Smooth muscle cell (in vitro differentiated cells): ENCODE data around the gene FBXO40. TPM values are rescaled to one million over a fixed set of nuclear protein-coding genes. Genes with fewer than 3 reads are reported as not detected.

Source experiments
- DNase-seq: peaks from one replicate; lab custom pipeline; 2025; ENCODE audit not compliant: unreplicated experiment; lab: John Stamatoyannopoulos, UW
- H2AFZ ChIP-seq: fragments of 200-600 bp; sonication (generic); 2 replicates; pipeline ENCODE4 v1.6.0; 2016; ENCODE audit warnings: antibody characterized with exemption, low read depth, mild to moderate bottlenecking
- H3F3A ChIP-seq: fragments of 200-600 bp; sonication (generic); 2 replicates; pipeline ENCODE4 v1.6.0; 2017; ENCODE audit warnings: antibody characterized with exemption, low read depth
- H3K27ac ChIP-seq: fragments of 200-600 bp; sonication (generic); 2 replicates; pipeline ENCODE4 v1.5.1; 2016; ENCODE audit warnings: low read depth, mild to moderate bottlenecking
- H3K27me3 ChIP-seq: fragments of 200-600 bp; sonication (generic); 2 replicates; pipeline ENCODE4 v1.6.1; 2016; ENCODE audit warnings: low read depth, mild to moderate bottlenecking
- H3K36me3 ChIP-seq: fragments of 200-600 bp; sonication (generic); 2 replicates; pipeline ENCODE4 v1.5.1; 2016; ENCODE audit warnings: low read depth
- H3K4me1 ChIP-seq: fragments of 200-600 bp; sonication (generic); 2 replicates; pipeline ENCODE4 v1.5.1; 2016; ENCODE audit warnings: low read depth
- H3K4me2 ChIP-seq: fragments of 200-600 bp; sonication (generic); 2 replicates; pipeline ENCODE4 v1.6.0; 2016; ENCODE audit warnings: mild to moderate bottlenecking
- H3K4me3 ChIP-seq: fragments of 200-600 bp; sonication (generic); 2 replicates; pipeline ENCODE4 v1.5.1; 2016; ENCODE audit warnings: mild to moderate bottlenecking
- H3K79me2 ChIP-seq: fragments of 200-600 bp; sonication (generic); 2 replicates; pipeline ENCODE4 v1.6.0; 2016; ENCODE audit warnings: low read depth, mild to moderate bottlenecking
- H3K9ac ChIP-seq: fragments of 200-600 bp; sonication (generic); 2 replicates; pipeline ENCODE4 v1.6.0; 2016; ENCODE audit warnings: low read depth
- H3K9me3 ChIP-seq: fragments of 200-600 bp; sonication (generic); replicated peaks from 2 replicates; pipeline ENCODE4 v1.5.1; 2016; ENCODE audit warnings: low read depth
- H4K20me1 ChIP-seq: fragments of 200-600 bp; sonication (generic); 2 replicates; pipeline ENCODE4 v1.6.0; 2016; ENCODE audit warnings: low read depth
- WGBS: methylation state at CpG from one replicate; pipeline ENCODE4 v1.1.7; 2016; ENCODE audit warnings: low lambda C conversion rate; 5-methylcytosine and 5-hydroxymethylcytosine counted together
- polyA plus RNA-seq: library from polyadenylated mRNA; unstranded; fragments of >200 nt; fragmentation: Nextera tagmentation; extraction: Ambion mirVana; gene quantifications from 2 replicates; pipeline ENCODE4 v1.2.1, GENCODE V29; 2016
- small RNA-seq: library from RNA; depleted of rRNA; stranded (forward); fragments of <200 nt; gene quantifications from one replicate; pipeline ENCODE3, GENCODE V24; 2014
- total RNA-seq: library from RNA; depleted of rRNA; stranded (reverse); fragments of >200 nt; gene quantifications from 2 replicates; pipeline ENCODE4 v1.2.3, GENCODE V29; 2014
- TF ChIP-seq, protein P1 (sequence below): fragments of 200-600 bp; sonication (generic); IDR thresholded peaks from 2 replicates; pipeline ENCODE4 v1.5.1; 2017; ENCODE audit warnings: borderline replicate concordance, mild to moderate bottlenecking, antibody characterized with exemption; ENCODE audit not compliant: insufficient read depth, poor library complexity, severe bottlenecking

FBXO40 gene
- total and polyA plus RNA-seq, 2 experiments from 2014 or later, result not detected

DNA sequence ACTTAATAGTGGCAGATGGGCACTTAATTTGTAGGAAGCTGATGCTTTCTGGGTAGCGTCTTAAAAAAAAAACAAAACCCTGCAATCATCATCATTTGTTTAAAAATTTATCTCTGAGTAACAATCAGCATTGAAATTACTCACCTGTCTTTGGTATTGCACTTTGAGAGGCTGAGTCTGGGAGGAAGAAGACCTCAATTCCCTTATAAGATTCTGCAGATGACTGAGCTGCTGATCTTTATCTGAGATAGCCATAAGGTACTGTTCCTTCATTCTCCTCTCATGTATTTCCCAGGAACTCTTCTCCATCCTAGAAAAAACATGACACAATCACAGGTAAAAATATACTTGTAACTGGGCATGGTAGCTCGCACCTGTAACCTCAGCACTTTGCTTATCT lies 84.0 kb downstream of the FBXO40 start:
- H3K36me3 ChIP-seq, result peaks cover 48% of the 10 kb centered on the region
- H3F3A ChIP-seq, result no peaks in the 10 kb centered on the region
- peaks cover 34% of the 10 kb centered on the region for H4K20me1 ChIP-seq
- no peaks in the 10 kb centered on the region for H3K27me3 ChIP-seq
- no peaks in the 10 kb centered on the region for H3K9me3 ChIP-seq
- H3K4me2 ChIP-seq, result no peak overlapping the region
- no peak overlapping the region for H2AFZ ChIP-seq
- 98% methylated on average over 2 of the region's 2 CpGs for WGBS
- no peak for DNase-seq
- no peaks in the 10 kb centered on the region for H3K79me2 ChIP-seq
- no peak overlapping the region for H3K4me3 ChIP-seq
- no peaks in the 10 kb centered on the region for H3K4me1 ChIP-seq
- H3K27ac ChIP-seq, result no peak overlapping the region
- TF ChIP-seq, protein P1, sequence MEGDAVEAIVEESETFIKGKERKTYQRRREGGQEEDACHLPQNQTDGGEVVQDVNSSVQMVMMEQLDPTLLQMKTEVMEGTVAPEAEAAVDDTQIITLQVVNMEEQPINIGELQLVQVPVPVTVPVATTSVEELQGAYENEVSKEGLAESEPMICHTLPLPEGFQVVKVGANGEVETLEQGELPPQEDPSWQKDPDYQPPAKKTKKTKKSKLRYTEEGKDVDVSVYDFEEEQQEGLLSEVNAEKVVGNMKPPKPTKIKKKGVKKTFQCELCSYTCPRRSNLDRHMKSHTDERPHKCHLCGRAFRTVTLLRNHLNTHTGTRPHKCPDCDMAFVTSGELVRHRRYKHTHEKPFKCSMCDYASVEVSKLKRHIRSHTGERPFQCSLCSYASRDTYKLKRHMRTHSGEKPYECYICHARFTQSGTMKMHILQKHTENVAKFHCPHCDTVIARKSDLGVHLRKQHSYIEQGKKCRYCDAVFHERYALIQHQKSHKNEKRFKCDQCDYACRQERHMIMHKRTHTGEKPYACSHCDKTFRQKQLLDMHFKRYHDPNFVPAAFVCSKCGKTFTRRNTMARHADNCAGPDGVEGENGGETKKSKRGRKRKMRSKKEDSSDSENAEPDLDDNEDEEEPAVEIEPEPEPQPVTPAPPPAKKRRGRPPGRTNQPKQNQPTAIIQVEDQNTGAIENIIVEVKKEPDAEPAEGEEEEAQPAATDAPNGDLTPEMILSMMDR, result no peak
- H3K9ac ChIP-seq, result no peak overlapping the region

Small RNAs within 50 kb of the gene (small RNA-seq; reads per million reads assigned to genes)
- not detected for gene RNU4-62P

Other genes with a start within 250 kb of the FBXO40 start
- 3.0 and 4.0 TPM in 2 replicates for gene POLQ, start 47.4 kb upstream of the FBXO40 start, total RNA-seq
- gene POLQ, start 47.4 kb upstream of the FBXO40 start, polyA plus RNA-seq, result 0.74 and 1.8 TPM in 2 replicates
- not detected in 2 replicates for gene ARGFX, start 25.4 kb upstream of the FBXO40 start, total RNA-seq
- gene ARGFX, start 25.4 kb upstream of the FBXO40 start, polyA plus RNA-seq, result not detected in 2 replicates
- gene HCLS1, start 67.5 kb downstream of the FBXO40 start, total RNA-seq, result 1.3 and 3.5 TPM in 2 replicates
- gene HCLS1, start 67.5 kb downstream of the FBXO40 start, polyA plus RNA-seq, result 1.1 and 2.7 TPM in 2 replicates
- 68.5 and 84.8 TPM in 2 replicates for gene GOLGB1, start 156.4 kb downstream of the FBXO40 start, total RNA-seq
- gene GOLGB1, start 156.4 kb downstream of the FBXO40 start, polyA plus RNA-seq, result 41.9 and 51.1 TPM in 2 replicates
- gene IQCB1, start 241.7 kb downstream of the FBXO40 start, total RNA-seq, result 19.2 and 22.3 TPM in 2 replicates
- 14.2 and 20.1 TPM in 2 replicates for gene IQCB1, start 241.7 kb downstream of the FBXO40 start, polyA plus RNA-seq
- 4.1 and 7.3 TPM in 2 replicates for gene EAF2, start 241.8 kb downstream of the FBXO40 start, total RNA-seq
- 5.1 and 6.5 TPM in 2 replicates for gene EAF2, start 241.8 kb downstream of the FBXO40 start, polyA plus RNA-seq